NCI-H128 (cell line): ENCODE measurements around the gene MIF4GD.
"Not testable (repeated sequence)": the region's sequence is repeated elsewhere in the genome, so short reads cannot be mapped to it uniquely, and the experiment has no call there.

Source experiments
- DNase-seq: peaks from one replicate; lab custom pipeline; 2025; ENCODE audit not compliant: unreplicated experiment; lab: John Stamatoyannopoulos, UW

Gene MIF4GD

GRCh38 chr17:75270966-75271232 is at the start of gene MIF4GD:
Gene MIF4GD, minus strand, starts transcription at chr17:75271231. Its CDS starts 1,036 bp downstream, at chr17:75270195.
- no peak for DNase-seq

- no peak for DNase-seq
These were observed 49.1 kb upstream of the MIF4GD start for GRCh38 chr17:75319904-75320691.

- no peak for DNase-seq
These were observed 47.7 kb upstream of the MIF4GD start for GRCh38 chr17:75318615-75319222.

- DNase-seq = no peak
These were observed 47.2 kb upstream of the MIF4GD start for GRCh38 chr17:75318211-75318610.

GRCh38 chr17:75317671-75318070 is 46.6 kb upstream of the MIF4GD start:
- DNase-seq = no peak

- no peak for DNase-seq
These were observed 45.2 kb upstream of the MIF4GD start for GRCh38 chr17:75316253-75316652.

- no peak for DNase-seq
These were observed 44.7 kb upstream of the MIF4GD start for GRCh38 chr17:75315541-75316243.

- no peak for DNase-seq
These were observed 43.0 kb upstream of the MIF4GD start for GRCh38 chr17:75313941-75314551.

- no peak for DNase-seq
These were observed 38.0 kb upstream of the MIF4GD start for GRCh38 chr17:75308732-75309629.

- no peak for DNase-seq
These were observed 37.1 kb upstream of the MIF4GD start for GRCh38 chr17:75307957-75308731.

- no peak for DNase-seq
These were observed 30.6 kb upstream of the MIF4GD start for GRCh38 chr17:75301502-75302206.

- no peak for DNase-seq
These were observed 30.0 kb upstream of the MIF4GD start for GRCh38 chr17:75301049-75301448.

- no peak for DNase-seq
These were observed 29.2 kb upstream of the MIF4GD start for GRCh38 chr17:75300280-75300679.

- no peak for DNase-seq
These were observed 24.4 kb upstream of the MIF4GD start for GRCh38 chr17:75295201-75296158.

- not testable (repeated sequence) for DNase-seq
These were observed 21.9 kb upstream of the MIF4GD start for GRCh38 chr17:75292810-75293448.

- DNase-seq = no peak
These were observed 18.9 kb upstream of the MIF4GD start for GRCh38 chr17:75289832-75290337.

GRCh38 chr17:75289115-75289831 is 18.2 kb upstream of the MIF4GD start, which contains the start of gene SLC25A19:
Gene SLC25A19, minus strand, starts transcription at chr17:75289433. Its CDS starts 2,669 bp downstream, at chr17:75286764.
- DNase-seq = peak; percentile 85
